ENCODE data around the gene MYT1. TPM values are rescaled to one million over a fixed set of nuclear protein-coding genes. Genes with fewer than 3 reads are reported as not detected.

The MYT1 gene
- total RNA-seq, 2 donors from 2014 or later: 0.99 TPM; not detected in 1

- Histone ChIP-seq H3K4me1 (peaks cover 9% of the 10 kb centered on the region), H3K27me3 (no peaks in the 10 kb centered on the region), H3K27ac (no peak overlapping the region), H3K4me3 (no peak overlapping the region), H3K9me3 (no peaks in the 10 kb centered on the region), H3K36me3 (replicated peaks in 1 of 2; ENCODE audit: insufficient read depth in 1 of 2, low read depth in 2 of 2) (no peaks in the 10 kb centered on the region)
- WGBS, 2 donors: 65 to 68% methylated on average over 11 of the region's 11 CpGs
- intact Hi-C loops (cut with DNase I): no loop called here
- ATAC-seq (no peak), DNase-seq (no peak)
- TF ChIP-seq POLR2A (IDR thresholded peaks at IDR 0.05) (no peak), CTCF (IDR thresholded peaks at IDR 0.05) (no peak)
Measured at GRCh38 chr20:64238115-64238825, 74.0 kb downstream of the MYT1 start.

- Histone ChIP-seq H3K9me3 (no peaks in the 10 kb centered on the region), H3K4me1 (peaks cover 3% of the 10 kb centered on the region), H3K27me3 (no peaks in the 10 kb centered on the region), H3K27ac (no peak overlapping the region), H3K4me3 (no peak overlapping the region), H3K36me3 (replicated peaks in 1 of 2; ENCODE audit: insufficient read depth in 1 of 2, low read depth in 2 of 2) (no peaks in the 10 kb centered on the region)
- no peak for DNase-seq
- intact Hi-C loops (cut with DNase I): no loop called here
- 62 to 66% methylated on average over 7 of the region's 7 CpGs for WGBS, 2 donors
- no peak for TF ChIP-seq CTCF (IDR thresholded peaks at IDR 0.05)
- TF ChIP-seq POLR2A (IDR thresholded peaks at IDR 0.05): no peak
- ATAC-seq: no peak
Measured at GRCh38 chr20:64238851-64239387, 74.7 kb downstream of the MYT1 start.

- H3K4me3 ChIP-seq: no peak overlapping the region
- no peaks in the 10 kb centered on the region for H3K36me3 ChIP-seq (replicated peaks in 1 of 2; ENCODE audit: insufficient read depth in 1 of 2, low read depth in 2 of 2)
- H3K4me1 ChIP-seq: no peaks in the 10 kb centered on the region
- TF ChIP-seq CTCF (IDR thresholded peaks at IDR 0.05) (no peak), POLR2A (IDR thresholded peaks at IDR 0.05) (no peak)
- 71 to 80% methylated on average over 19 of the region's 19 CpGs for WGBS, 2 donors
- no peaks in the 10 kb centered on the region for H3K27me3 ChIP-seq
- no peaks in the 10 kb centered on the region for H3K9me3 ChIP-seq
- intact Hi-C loops (cut with DNase I): no loop called here
- H3K27ac ChIP-seq: no peak overlapping the region
- DNase-seq (no peak), ATAC-seq (no peak)
Measured at GRCh38 chr20:64239449-64240242, 75.4 kb downstream of the MYT1 start.

GRCh38 chr20:64240243-64241015 is 76.2 kb downstream of the MYT1 start:
- intact Hi-C loops (cut with DNase I): no loop called here

More at GRCh38 chr20:64240243-64241015, 76.2 kb downstream of the MYT1 start:
- ATAC-seq: no peak
- Histone ChIP-seq H3K4me3 (no peak overlapping the region), H3K27ac (no peak overlapping the region), H3K9me3 (no peaks in the 10 kb centered on the region), H3K4me1 (no peaks in the 10 kb centered on the region), H3K36me3 (replicated peaks in 1 of 2; ENCODE audit: insufficient read depth in 1 of 2, low read depth in 2 of 2) (no peaks in the 10 kb centered on the region), H3K27me3 (no peaks in the 10 kb centered on the region)
- WGBS, 2 donors: 80% methylated on average over 19 to 26 of the region's 26 CpGs
- no peak for DNase-seq
- TF ChIP-seq CTCF (IDR thresholded peaks at IDR 0.05) (no peak), POLR2A (IDR thresholded peaks at IDR 0.05) (no peak)
